HEK293 (cell line): ENCODE data around the gene CYP2F1.

ENCODE experiments used
- CTCF ChIA-PET: fragments of 350-600 bp; formaldehyde crosslinking; extraction: SDS; loops from one replicate; lab custom pipeline; 2021; ENCODE audit warnings: antibody characterized with exemption; lab: Yijun Ruan, JAX
- POLR2A ChIA-PET: fragments of 300-600 bp; formaldehyde crosslinking; extraction: SDS; loops from one replicate; lab custom pipeline; 2020; ENCODE audit warnings: antibody characterized with exemption, inconsistent platforms; lab: Yijun Ruan, JAX
- H3K27ac ChIP-seq: fragments of 200-500 bp; sonication (Bioruptor generic); 2 replicates; pipeline ENCODE4 v1.5.1; 2014; ENCODE audit warnings: low read depth, low read length, control low read depth, inconsistent platforms; ENCODE audit errors: extremely low read depth
- H3K36me3 ChIP-seq, 2 experiments: fragments of 200-500 bp in 1 of 2; sonication (Bioruptor generic) in 1 of 2; 1 replicate in 1 of 2; 2 replicates in 1 of 2; pipeline ENCODE4 v1.5.1; 2014 to 2017; ENCODE audit warnings: inconsistent platforms in 2 of 2, low read length in 2 of 2; ENCODE audit not compliant: control insufficient read depth in 2 of 2, insufficient read depth in 1 of 2
- H3K4me1 ChIP-seq: fragments of 200-500 bp; sonication (Bioruptor generic); 2 replicates; pipeline ENCODE4 v1.5.1; 2014; ENCODE audit warnings: mild to moderate bottlenecking, low read length, inconsistent platforms; ENCODE audit not compliant: control insufficient read depth, insufficient read depth
- H3K4me3 ChIP-seq: 2 replicates; pipeline ENCODE4 v1.5.1; 2011; ENCODE audit warnings: low read depth, mild to moderate bottlenecking, control low read depth, low read length, moderate library complexity
- H3K9me3 ChIP-seq: fragments of 200-500 bp; sonication (Bioruptor generic); 2 replicates; pipeline ENCODE4 v1.5.1; 2014; ENCODE audit warnings: low read depth, low read length, inconsistent platforms; ENCODE audit not compliant: control insufficient read depth, insufficient read depth
- GLIS2 ChIP-seq: fragments of 450-650 bp; formaldehyde crosslinking; IDR thresholded peaks from 2 replicates; pipeline ENCODE4 v1.5.1; 2016; ENCODE audit warnings: missing biosample characterization, missing genetic modification characterization
- KLF1 ChIP-seq: fragments of 450-650 bp; formaldehyde crosslinking; IDR thresholded peaks from 2 replicates; pipeline ENCODE4 v1.5.1; 2016; ENCODE audit warnings: missing biosample characterization, missing genetic modification characterization
- SP3 ChIP-seq: fragments of 450-650 bp; formaldehyde crosslinking; IDR thresholded peaks from 2 replicates; pipeline ENCODE4 v1.5.1; 2016; ENCODE audit warnings: missing biosample characterization, missing genetic modification characterization
- TRIM28 ChIP-seq: IDR thresholded peaks from 2 replicates; pipeline ENCODE4 v1.6.1; 2011; ENCODE audit warnings: low read length, control low read depth, borderline replicate concordance
- ZBTB48 ChIP-seq: fragments of 450-650 bp; formaldehyde crosslinking; IDR thresholded peaks from 2 replicates; pipeline ENCODE4 v1.5.1; 2016; ENCODE audit warnings: missing biosample characterization, missing genetic modification characterization
- ZNF184 ChIP-seq: fragments of 450-650 bp; IDR thresholded peaks from 2 replicates; pipeline ENCODE4 v1.5.1; 2018; ENCODE audit warnings: missing biosample characterization, mild to moderate bottlenecking, missing genetic modification characterization
- ZNF266 ChIP-seq: fragments of 450-650 bp; formaldehyde crosslinking; IDR thresholded peaks from 2 replicates; pipeline ENCODE4 v1.5.1; 2016; ENCODE audit warnings: missing biosample characterization, missing genetic modification characterization, low read depth
- ZNF274 ChIP-seq, 2 experiments: fragments of 200-500 bp in 1 of 2; fragments of 450-650 bp in 1 of 2; sonication (Bioruptor generic) in 1 of 2; formaldehyde crosslinking in 1 of 2; IDR thresholded peaks; 2 replicates each; pipeline versions ENCODE4 v1.5.1 to v1.6.1; 2014 to 2016; ENCODE audit warnings: borderline replicate concordance in 1 of 2, inconsistent platforms in 1 of 2, low read length in 1 of 2, missing biosample characterization in 1 of 2, missing genetic modification characterization in 1 of 2
- ZNF324 ChIP-seq: fragments of 450-650 bp; formaldehyde crosslinking; IDR thresholded peaks from 2 replicates; pipeline ENCODE4 v1.5.1; 2016; ENCODE audit warnings: missing biosample characterization, missing genetic modification characterization
- ZNF341 ChIP-seq: fragments of 450-650 bp; formaldehyde crosslinking; IDR thresholded peaks from 2 replicates; pipeline ENCODE4; 2016; ENCODE audit warnings: low read depth, missing biosample characterization, missing genetic modification characterization
- ZNF513 ChIP-seq: fragments of 450-650 bp; IDR thresholded peaks from 2 replicates; pipeline ENCODE4 v1.5.1; 2018; ENCODE audit warnings: missing biosample characterization, missing genetic modification characterization
- ZNF518A ChIP-seq: fragments of 450-650 bp; formaldehyde crosslinking; conservative IDR thresholded peaks from 2 replicates; pipeline ENCODE4 v1.5.1; 2016; ENCODE audit warnings: low read depth, missing biosample characterization, missing genetic modification characterization
- ZNF521 ChIP-seq: fragments of 450-650 bp; formaldehyde crosslinking; IDR thresholded peaks from 2 replicates; pipeline ENCODE4 v1.5.1; 2017; ENCODE audit warnings: missing biosample characterization, mild to moderate bottlenecking, missing genetic modification characterization
- ZNF530 ChIP-seq: fragments of 450-650 bp; formaldehyde crosslinking; IDR thresholded peaks from 2 replicates; pipeline ENCODE4 v1.5.1; 2016; ENCODE audit warnings: low read depth, missing biosample characterization, missing genetic modification characterization
- ZNF548 ChIP-seq: fragments of 450-650 bp; formaldehyde crosslinking; IDR thresholded peaks from 2 replicates; pipeline ENCODE4 v1.5.1; 2016; ENCODE audit warnings: missing biosample characterization, missing genetic modification characterization
- ZNF610 ChIP-seq: fragments of 450-650 bp; formaldehyde crosslinking; IDR thresholded peaks from 2 replicates; pipeline ENCODE4 v1.5.1; 2016; ENCODE audit warnings: missing biosample characterization, missing genetic modification characterization, borderline replicate concordance
- ZNF660 ChIP-seq: fragments of 450-650 bp; IDR thresholded peaks from 2 replicates; pipeline ENCODE4 v1.5.1; 2018; ENCODE audit warnings: missing biosample characterization, mild to moderate bottlenecking, missing genetic modification characterization
- ZNF785 ChIP-seq: fragments of 450-650 bp; formaldehyde crosslinking; IDR thresholded peaks from 2 replicates; pipeline ENCODE4 v1.5.1; 2016; ENCODE audit warnings: missing biosample characterization, missing genetic modification characterization
- TF ChIP-seq, protein P1 (sequence below): fragments of 450-650 bp; formaldehyde crosslinking; IDR thresholded peaks from 2 replicates; pipeline ENCODE4 v1.5.1; 2016; ENCODE audit warnings: missing biosample characterization, missing genetic modification characterization

The CYP2F1 gene

GRCh38 chr19:41127801-41128300 is 13.6 kb downstream of the CYP2F1 start (continued):
- peak; percentile 96 for TF ChIP-seq ZNF610 (tag by site-specific recombination)
- TF ChIP-seq KLF1: peak; percentile 23; the same call in 1 of the 2 replicates
- peak; percentile 48 for TF ChIP-seq GLIS2 (tag by site-specific recombination)
- TF ChIP-seq, all 188 proteins: peak for 13; not testable (repeated sequence) for 175

DNA sequence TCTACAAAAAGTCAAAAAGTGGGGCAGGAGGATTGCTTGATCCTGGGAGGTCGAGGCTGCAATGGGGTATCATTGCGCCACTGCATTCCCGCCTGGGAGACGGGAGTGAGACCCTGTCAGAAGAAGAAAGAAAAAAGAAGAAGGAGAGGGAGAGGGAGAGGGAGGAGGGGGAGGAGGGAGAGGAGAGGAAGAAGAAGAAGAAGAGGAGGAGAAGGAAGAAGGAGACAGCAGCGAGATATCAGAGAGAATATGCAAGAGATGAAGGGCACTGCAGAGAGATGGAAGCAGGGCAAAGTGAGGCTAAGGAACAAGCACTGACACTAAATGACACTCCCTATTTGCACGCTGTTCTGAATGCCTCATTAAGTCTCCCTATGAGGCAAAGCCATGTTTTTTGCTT is 14.5 kb downstream of the CYP2F1 start:
- H3K36me3 ChIP-seq: no peaks in the 10 kb centered on the region; a peak in 1 of 3 replicates
- no peaks in the 10 kb centered on the region for H3K9me3 ChIP-seq
- no peak overlapping the region for H3K27ac ChIP-seq
- ChIA-PET CTCF (interaction anchor here (0.6 to 2.6 kb wide), 7 partner anchors 9 to 473 kb away, joined by 3 to 25 read pairs (median 3); no protein-coding TSS in a partner anchor), POLR2A (no interaction called here)
- no peak overlapping the region for H3K4me3 ChIP-seq
- no peaks in the 10 kb centered on the region for H3K4me1 ChIP-seq
- TF ChIP-seq ZNF530 (tag by site-specific recombination): no peak
- no peak for TF ChIP-seq ZNF184 (tag by site-specific recombination)
- TF ChIP-seq ZNF513: peak; percentile 38; the same call in 1 of the 2 replicates
- TF ChIP-seq ZNF266 (tag by site-specific recombination): peak; percentile 50; the same call in 1 of the 2 replicates
- no peak for TF ChIP-seq ZNF274 (IDR thresholded peaks at IDR 0.05; ENCODE audit: low read length)
- TF ChIP-seq ZNF274 (tag by site-specific recombination; IDR thresholded peaks at IDR 0.05; ENCODE audit: borderline replicate concordance): no peak
- TF ChIP-seq ZBTB48: peak; percentile 50; the same call in 1 of the 2 replicates

DNA sequence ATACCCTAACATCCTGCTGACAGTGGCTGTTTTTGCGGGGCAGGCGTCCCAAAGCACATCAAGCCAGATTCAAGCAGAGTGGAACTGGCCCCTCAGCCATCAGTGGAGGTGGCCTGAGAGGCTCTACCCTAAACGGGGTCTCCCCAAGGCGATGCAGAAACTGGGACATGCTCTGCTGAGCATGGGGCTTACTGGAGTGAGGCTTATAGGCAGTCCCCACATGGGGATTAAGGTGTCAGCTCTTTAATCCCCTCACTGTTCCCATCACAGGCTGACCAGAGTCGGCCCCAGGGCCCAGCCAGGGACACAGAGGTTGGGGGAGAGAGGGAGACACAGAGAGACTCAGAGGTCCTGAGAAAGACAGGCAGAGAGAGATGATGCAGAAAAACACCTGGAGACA is 17.0 kb downstream of the CYP2F1 start:
- ChIA-PET POLR2A (no interaction called here), CTCF (interaction anchor here (2.5 kb wide), 1 partner anchor 12 kb away, joined by 8 read pairs; no protein-coding TSS in a partner anchor)
- H3K4me1 ChIP-seq: no peaks in the 10 kb centered on the region
- TF ChIP-seq ZNF548 (tag by site-specific recombination): no peak
- TF ChIP-seq TRIM28: no peak
- TF ChIP-seq ZNF785 (tag by site-specific recombination): no peak
- no peak for TF ChIP-seq ZNF324 (tag by site-specific recombination)
- TF ChIP-seq ZNF660 (tag by site-specific recombination): no peak
- TF ChIP-seq SP3 (tag by site-specific recombination): no peak
- no peak for TF ChIP-seq ZNF521 (tag by site-specific recombination)
- no peaks in the 10 kb centered on the region; a peak in 1 of 3 replicates for H3K36me3 ChIP-seq
- H3K4me3 ChIP-seq: no peak overlapping the region
- no peak overlapping the region for H3K27ac ChIP-seq
- H3K9me3 ChIP-seq: no peaks in the 10 kb centered on the region

- Histone ChIP-seq H3K4me1 (no peaks in the 10 kb centered on the region), H3K36me3 (no peaks in the 10 kb centered on the region; a peak in 1 of 3 replicates), H3K9me3 (no peaks in the 10 kb centered on the region), H3K4me3 (no peak overlapping the region), H3K27ac (0 out of 2 replicates have a peak overlapping the region, but pooled peaks have one; percentile 16)
- CTCF ChIA-PET: interaction anchor here (0.7 kb wide), 1 partner anchor 37 kb away, joined by 3 read pairs; no protein-coding TSS in a partner anchor
- POLR2A ChIA-PET: no interaction called here
- TF ChIP-seq, protein P1, sequence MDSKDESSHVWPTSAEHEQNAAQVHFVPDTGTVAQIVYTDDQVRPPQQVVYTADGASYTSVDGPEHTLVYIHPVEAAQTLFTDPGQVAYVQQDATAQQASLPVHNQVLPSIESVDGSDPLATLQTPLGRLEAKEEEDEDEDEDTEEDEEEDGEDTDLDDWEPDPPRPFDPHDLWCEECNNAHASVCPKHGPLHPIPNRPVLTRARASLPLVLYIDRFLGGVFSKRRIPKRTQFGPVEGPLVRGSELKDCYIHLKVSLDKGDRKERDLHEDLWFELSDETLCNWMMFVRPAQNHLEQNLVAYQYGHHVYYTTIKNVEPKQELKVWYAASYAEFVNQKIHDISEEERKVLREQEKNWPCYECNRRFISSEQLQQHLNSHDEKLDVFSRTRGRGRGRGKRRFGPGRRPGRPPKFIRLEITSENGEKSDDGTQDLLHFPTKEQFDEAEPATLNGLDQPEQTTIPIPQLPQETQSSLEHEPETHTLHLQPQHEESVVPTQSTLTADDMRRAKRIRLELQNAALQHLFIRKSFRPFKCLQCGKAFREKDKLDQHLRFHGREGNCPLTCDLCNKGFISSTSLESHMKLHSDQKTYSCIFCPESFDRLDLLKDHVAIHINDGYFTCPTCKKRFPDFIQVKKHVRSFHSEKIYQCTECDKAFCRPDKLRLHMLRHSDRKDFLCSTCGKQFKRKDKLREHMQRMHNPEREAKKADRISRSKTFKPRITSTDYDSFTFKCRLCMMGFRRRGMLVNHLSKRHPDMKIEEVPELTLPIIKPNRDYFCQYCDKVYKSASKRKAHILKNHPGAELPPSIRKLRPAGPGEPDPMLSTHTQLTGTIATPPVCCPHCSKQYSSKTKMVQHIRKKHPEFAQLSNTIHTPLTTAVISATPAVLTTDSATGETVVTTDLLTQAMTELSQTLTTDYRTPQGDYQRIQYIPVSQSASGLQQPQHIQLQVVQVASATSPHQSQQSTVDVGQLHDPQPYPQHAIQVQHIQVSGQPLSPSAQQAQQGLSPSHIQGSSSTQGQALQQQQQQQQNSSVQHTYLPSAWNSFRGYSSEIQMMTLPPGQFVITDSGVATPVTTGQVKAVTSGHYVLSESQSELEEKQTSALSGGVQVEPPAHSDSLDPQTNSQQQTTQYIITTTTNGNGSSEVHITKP (tag by site-specific recombination): 0 out of 2 replicates have a peak, but pooled peaks have one; percentile 3
- peak; percentile 53 for TF ChIP-seq ZNF341 (tag by site-specific recombination)
- no peak for TF ChIP-seq ZNF518A
These were observed 19.0 kb downstream of the CYP2F1 start for GRCh38 chr19:41133260-41133659.
